Esophagus (tissue), 2 donors: Measurements from ENCODE around the gene MSANTD1. TPM values are rescaled to one million over a fixed set of nuclear protein-coding genes. Genes with fewer than 3 reads are reported as not detected.

Experiments used
- H3K27ac ChIP-seq, 2 donors: one replicate each; pipeline ENCODE4 v1.5.1; 2013; ENCODE audit warnings: low read depth in 2 of 2, mild to moderate bottlenecking in 2 of 2, inconsistent platforms in 1 of 2, low read length in 1 of 2, moderate library complexity in 1 of 2
- H3K27me3 ChIP-seq, 2 donors: one replicate each; pipeline ENCODE4 v1.6.1; 2013; ENCODE audit warnings: low read length in 2 of 2, control low read depth in 1 of 2, mild to moderate bottlenecking in 1 of 2; ENCODE audit not compliant: insufficient read depth in 2 of 2, control insufficient read depth in 1 of 2
- H3K36me3 ChIP-seq, 2 donors: one replicate each; pipeline ENCODE4 v1.6.1; 2013; ENCODE audit warnings: low read length in 1 of 2; ENCODE audit not compliant: control insufficient read depth in 2 of 2, insufficient read depth in 2 of 2
- H3K4me1 ChIP-seq, 2 donors: one replicate each; pipeline ENCODE4 v1.6.1; 2013; ENCODE audit warnings: low read length in 1 of 2; ENCODE audit not compliant: control insufficient read depth in 2 of 2, insufficient read depth in 2 of 2
- H3K4me3 ChIP-seq, 2 donors: one replicate each; pipeline ENCODE4 v1.5.1; 2013; ENCODE audit warnings: low read length in 2 of 2, mild to moderate bottlenecking in 2 of 2, low read depth in 1 of 2, moderate library complexity in 1 of 2
- H3K9me3 ChIP-seq, 2 donors: one replicate each; pipeline ENCODE4 v1.6.1; 2013; ENCODE audit warnings: mild to moderate bottlenecking in 2 of 2, low read depth in 1 of 2, low read length in 1 of 2, moderate library complexity in 1 of 2; ENCODE audit not compliant: control insufficient read depth in 2 of 2, insufficient read depth in 1 of 2
- WGBS, 2 donors: extraction: QIAGEN DNeasy Blood & Tissue Kit; methylation state at CpG; one replicate each; pipeline ENCODE4 v1.1.7; 2013; 5-methylcytosine and 5-hydroxymethylcytosine counted together
- polyA plus RNA-seq, 2 donors: library from polyadenylated mRNA; stranded (reverse); fragments of 200-250 nt; gene quantifications; one replicate each; pipeline ENCODE4 v1.2.3, GENCODE V29; 2013
- donor health status: healthy with polysubstance abuse.
- donor health status: Bipolar disorder and iron deficiency.

The MSANTD1 gene
- polyA plus RNA-seq, 2 donors = 0.16 to 0.61 TPM

DNA sequence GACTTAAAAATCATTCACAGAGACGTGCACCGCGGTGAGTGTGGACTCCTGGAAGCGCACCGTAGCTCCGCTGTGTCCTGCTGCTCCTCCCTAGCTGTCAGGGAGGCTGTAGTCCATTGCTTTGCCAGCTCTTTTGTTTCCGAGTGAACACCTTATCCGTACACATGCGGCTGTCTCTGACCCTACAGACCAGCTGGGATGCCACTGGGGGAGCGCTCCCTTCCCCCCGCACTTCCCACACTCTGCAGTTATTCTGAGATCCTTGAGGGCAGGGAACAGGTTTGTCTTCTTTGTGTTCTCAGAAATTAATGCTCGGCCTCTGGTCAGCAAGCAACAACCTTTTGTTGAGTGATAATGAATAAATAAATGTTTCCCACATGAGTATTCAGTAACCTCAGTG lies 33.7 kb upstream of the MSANTD1 start:
- 87 to 91% methylated on average over 12 of the region's 12 CpGs for WGBS, 2 donors

DNA sequence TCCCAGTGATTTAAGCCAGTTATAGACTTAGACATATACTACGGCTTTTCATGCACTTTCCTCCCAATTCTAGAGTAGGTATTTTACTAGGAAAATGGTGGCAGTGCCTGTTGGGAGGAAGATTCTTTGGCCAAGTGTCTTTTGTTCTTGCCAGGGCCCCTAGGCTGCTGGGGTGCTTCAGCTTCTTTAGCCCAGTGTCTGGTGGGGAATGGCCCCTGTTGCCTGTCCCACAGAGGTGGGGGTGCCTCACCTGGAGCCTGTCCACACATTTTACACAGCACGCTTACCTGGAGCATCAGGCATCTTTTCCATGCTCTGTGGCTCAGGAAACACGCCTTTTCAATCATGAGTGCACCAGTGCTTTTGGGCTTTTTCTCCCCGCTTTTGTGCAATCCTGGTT lies 33.2 kb upstream of the MSANTD1 start:
- Histone ChIP-seq H3K27me3 (no peaks in the 10 kb centered on the region), H3K36me3 (peaks cover 27 to 52% of the 10 kb centered on the region in 2 donors), H3K4me1 (no peaks in the 10 kb centered on the region), H3K9me3 (no peaks in the 10 kb centered on the region), H3K4me3 (no peak overlapping the region), H3K27ac (no peak overlapping the region)
- WGBS, 2 donors = 95 to 99% methylated on average over 4 of the region's 4 CpGs

More for the DNA sequence above, 33.7 kb upstream of the MSANTD1 start:
- H3K4me3 ChIP-seq = no peak overlapping the region
- H3K27ac ChIP-seq = no peak overlapping the region
- H3K36me3 ChIP-seq = peaks cover 27 to 53% of the 10 kb centered on the region in 2 donors
- no peaks in the 10 kb centered on the region for H3K4me1 ChIP-seq
- no peaks in the 10 kb centered on the region for H3K9me3 ChIP-seq
- H3K27me3 ChIP-seq = no peaks in the 10 kb centered on the region

DNA sequence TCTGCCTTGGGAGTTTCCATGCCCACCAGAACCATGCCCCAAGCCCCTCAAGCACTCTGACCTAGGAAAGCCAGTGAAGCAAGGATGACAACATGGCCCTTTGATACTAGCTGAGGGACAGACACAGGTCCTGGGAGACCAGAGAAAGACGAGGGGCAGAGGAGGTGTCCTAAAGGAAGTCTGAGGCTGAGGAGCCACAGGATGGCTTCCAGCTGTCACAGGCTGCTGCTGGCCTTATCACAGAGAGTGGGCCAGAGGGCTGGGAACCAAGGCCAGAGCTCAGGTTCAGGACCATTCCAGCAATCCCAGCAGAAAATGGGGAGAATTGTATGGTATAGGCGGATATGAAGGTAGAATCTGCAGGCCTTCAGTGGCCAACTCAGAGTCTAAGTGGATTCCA lies 31.7 kb upstream of the MSANTD1 start:
- WGBS, 2 donors = 89 to 100% methylated on average over 2 of the region's 2 CpGs
- H3K36me3 ChIP-seq = peaks cover 30 to 59% of the 10 kb centered on the region in 2 donors
- H3K4me3 ChIP-seq = no peak overlapping the region

DNA sequence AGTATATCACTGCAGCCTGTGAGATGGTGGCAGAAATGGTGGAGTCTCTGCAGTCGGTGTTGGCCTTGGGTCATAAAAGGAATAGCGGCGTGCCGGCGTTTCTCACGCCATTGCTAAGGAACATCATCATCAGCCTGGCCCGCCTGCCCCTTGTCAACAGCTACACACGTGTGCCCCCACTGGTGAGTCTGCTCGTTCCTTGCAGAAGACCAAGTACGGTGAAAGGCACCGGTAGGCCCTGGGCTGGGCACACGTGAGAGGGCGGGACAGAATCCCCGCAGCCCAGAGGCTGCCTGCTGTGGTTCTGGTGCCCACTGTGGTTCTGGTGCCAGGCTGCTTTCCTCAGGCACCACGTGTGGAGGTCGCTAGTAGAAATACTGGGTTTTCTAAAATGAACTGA lies 31.2 kb upstream of the MSANTD1 start:
- Histone ChIP-seq H3K27ac (no peak overlapping the region), H3K27me3 (no peaks in the 10 kb centered on the region), H3K36me3 (peaks cover 26 to 54% of the 10 kb centered on the region in 2 donors), H3K4me3 (no peak overlapping the region), H3K9me3 (no peaks in the 10 kb centered on the region), H3K4me1 (no peaks in the 10 kb centered on the region)
- WGBS, 2 donors = 95% methylated on average over 16 of the region's 16 CpGs

More for the DNA sequence above, 31.7 kb upstream of the MSANTD1 start:
- H3K4me1 ChIP-seq = no peaks in the 10 kb centered on the region
- H3K27ac ChIP-seq = no peak overlapping the region
- no peaks in the 10 kb centered on the region for H3K27me3 ChIP-seq
- H3K9me3 ChIP-seq = no peaks in the 10 kb centered on the region

DNA sequence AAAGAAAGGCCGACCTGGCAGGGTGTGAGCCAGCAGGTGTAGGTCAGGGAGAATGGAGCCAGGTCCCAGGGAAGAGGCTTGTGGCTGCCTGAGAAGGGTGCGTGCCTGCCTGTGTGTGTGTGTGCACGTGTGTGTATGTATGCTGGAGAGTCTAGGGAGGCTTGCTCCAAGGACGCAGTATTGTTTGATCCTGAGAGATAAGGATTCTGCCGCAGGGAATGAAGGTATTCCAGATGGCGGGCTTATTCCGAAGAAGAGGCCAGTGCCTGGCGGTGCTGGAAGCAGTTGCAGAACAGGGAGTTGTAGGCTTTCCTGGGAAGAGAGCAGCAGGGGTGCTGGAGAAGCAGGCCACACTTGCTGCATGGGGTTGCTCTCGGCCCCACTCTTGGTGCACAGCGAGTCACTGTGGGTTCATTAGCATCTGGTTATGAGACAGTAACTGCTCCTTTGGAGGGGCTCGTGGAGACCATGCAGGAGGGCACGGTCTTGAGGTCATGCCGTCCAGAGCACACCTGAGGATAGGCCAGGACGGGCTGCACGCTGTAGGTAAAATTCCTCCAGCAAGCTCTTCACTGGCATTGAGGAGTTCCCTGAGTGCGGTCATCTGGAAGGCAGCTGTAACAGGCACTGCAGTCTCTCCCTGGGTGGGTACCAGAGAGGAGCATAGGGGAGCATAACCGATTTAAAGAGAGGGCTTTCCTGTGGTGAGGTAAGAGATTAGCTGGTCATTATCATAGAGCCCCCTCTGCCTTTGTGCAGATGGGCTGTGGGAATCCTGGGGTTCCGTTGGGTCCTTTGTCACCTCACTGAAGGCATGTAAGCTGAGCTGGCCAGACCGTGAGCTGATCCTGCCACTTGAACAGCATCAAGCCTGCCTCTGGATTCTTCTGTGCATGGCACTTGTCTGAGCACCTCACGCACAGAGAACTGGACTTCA lies 29.9 kb upstream of the MSANTD1 start:
- Histone ChIP-seq H3K4me1 (no peaks in the 10 kb centered on the region), H3K27ac (no peak overlapping the region), H3K36me3 (peaks cover 24 to 53% of the 10 kb centered on the region in 2 donors), H3K9me3 (no peaks in the 10 kb centered on the region), H3K4me3 (no peak overlapping the region), H3K27me3 (no peaks in the 10 kb centered on the region)
- 93 to 95% methylated on average over 20 of the region's 20 CpGs for WGBS, 2 donors

DNA sequence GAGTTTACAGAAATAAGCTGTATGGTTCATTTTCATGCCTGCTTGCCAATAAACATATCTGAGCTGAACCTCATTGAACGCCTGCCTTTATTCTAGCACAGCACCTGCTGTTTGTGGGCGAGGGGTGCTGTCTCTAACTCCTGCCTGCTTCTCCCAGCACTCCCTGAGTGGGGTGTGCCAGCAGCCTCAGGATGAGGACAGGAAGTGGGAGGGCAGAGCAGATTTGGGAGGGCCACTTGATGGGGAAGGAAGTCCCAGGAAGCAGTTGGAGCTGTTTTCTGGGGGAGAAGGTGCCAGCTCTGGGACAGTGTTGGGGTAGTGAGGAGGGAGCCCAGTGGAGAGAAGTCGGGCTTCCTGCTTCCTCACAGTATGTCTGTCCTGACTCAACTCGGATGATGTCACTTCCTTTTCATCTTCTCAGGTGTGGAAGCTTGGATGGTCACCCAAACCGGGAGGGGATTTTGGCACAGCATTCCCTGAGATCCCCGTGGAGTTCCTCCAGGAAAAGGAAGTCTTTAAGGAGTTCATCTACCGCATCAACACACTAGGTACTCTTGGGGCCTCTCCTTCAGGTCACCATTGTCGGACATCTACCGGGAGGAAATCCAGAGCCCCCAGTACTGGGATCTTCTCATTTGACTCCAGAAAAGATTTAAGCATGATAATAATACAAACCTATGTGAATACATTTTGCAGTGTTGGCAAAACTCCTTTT lies 29.0 kb upstream of the MSANTD1 start:
- 77% methylated on average over 9 of the region's 9 CpGs for WGBS, 2 donors
- H3K9me3 ChIP-seq = no peaks in the 10 kb centered on the region
- H3K27ac ChIP-seq = no peak overlapping the region
- H3K4me1 ChIP-seq = no peaks in the 10 kb centered on the region
- H3K4me3 ChIP-seq = no peak overlapping the region
- peaks cover 27 to 58% of the 10 kb centered on the region in 2 donors for H3K36me3 ChIP-seq
- no peaks in the 10 kb centered on the region for H3K27me3 ChIP-seq

DNA sequence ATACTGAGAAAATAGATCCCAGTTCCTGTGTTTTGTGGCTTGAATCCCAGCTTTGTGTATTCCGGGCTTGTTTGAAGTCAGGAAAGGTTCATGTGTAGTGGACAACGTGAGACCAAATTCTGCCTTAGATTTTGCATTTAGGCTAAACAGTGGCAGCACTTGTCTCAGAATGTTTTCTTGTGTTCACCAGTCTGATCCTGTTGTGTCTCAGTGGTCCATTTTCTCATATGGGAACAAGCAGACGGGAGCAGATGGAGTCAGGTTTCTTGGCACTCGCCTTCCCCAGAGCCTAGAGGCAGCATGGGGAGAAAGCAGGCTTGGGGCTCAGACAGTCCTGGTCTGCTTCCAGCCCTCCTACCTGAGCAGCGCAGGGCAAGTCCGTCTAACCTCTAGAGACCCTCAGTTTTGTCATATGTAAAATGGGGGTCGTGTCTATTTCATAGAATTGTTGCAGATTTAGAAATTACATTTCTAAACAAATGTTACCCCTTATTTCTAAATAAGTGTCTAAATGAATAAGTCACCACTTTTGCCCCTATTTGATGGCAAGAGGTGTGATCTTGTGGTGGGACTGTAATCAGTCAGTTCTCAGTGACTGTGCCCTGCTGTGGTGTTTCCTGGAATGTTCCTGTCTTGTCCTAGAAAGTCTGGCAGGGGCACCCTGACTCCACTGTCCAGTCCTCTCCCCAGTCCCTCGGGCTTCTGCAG lies 28.3 kb upstream of the MSANTD1 start:
- H3K4me1 ChIP-seq = no peaks in the 10 kb centered on the region
- H3K9me3 ChIP-seq = no peaks in the 10 kb centered on the region
- H3K27me3 ChIP-seq = no peaks in the 10 kb centered on the region
- 85 to 86% methylated on average over 8 of the region's 8 CpGs for WGBS, 2 donors
- H3K27ac ChIP-seq = no peak overlapping the region
- H3K36me3 ChIP-seq = peaks cover 32 to 60% of the 10 kb centered on the region in 2 donors
- H3K4me3 ChIP-seq = no peak overlapping the region

DNA sequence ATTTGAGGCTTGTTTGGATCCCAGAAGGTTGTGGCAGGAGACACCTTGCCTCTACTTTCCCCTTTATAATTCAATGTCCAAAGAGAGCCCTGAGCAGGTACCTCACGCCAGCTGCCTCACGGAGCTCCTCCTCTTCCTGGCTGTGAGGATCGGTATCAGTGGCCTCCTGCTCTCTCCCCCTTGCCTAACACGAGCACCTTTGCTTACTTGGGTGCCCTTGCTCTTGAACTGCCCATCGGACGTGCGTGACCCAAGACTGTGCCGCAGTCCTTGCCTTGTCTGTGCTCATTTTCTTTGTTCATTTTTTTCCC lies 27.8 kb upstream of the MSANTD1 start:
- 92 to 93% methylated on average over 8 of the region's 8 CpGs for WGBS, 2 donors
- Histone ChIP-seq H3K9me3 (no peaks in the 10 kb centered on the region), H3K27me3 (no peaks in the 10 kb centered on the region), H3K27ac (no peak overlapping the region), H3K36me3 (peaks cover 32 to 59% of the 10 kb centered on the region in 2 donors), H3K4me3 (no peak overlapping the region), H3K4me1 (no peaks in the 10 kb centered on the region)

DNA sequence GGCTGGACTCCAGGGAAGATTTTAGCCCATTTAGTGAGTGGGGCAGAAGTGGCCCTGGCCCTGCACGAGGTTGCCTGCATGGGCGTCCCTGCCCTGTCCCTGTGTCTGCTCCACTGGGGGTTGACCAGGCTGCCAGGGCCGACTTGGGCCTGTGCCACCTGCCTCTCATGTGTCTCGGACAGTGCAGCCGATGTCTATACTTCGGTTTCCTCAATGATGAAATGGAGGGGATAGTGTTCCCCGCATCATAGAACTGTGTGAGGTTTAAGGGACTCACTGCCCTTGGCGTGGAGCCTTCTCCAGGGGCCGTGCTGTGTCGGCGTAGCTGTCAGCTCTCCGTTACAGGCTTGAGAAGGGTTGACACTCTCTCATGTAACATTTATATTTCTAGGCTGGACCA lies 27.0 kb upstream of the MSANTD1 start:
- peaks cover 32 to 56% of the 10 kb centered on the region in 2 donors for H3K36me3 ChIP-seq
- H3K4me3 ChIP-seq = no peak overlapping the region
- H3K9me3 ChIP-seq = no peaks in the 10 kb centered on the region
- 90 to 95% methylated on average over 12 of the region's 12 CpGs for WGBS, 2 donors
- H3K4me1 ChIP-seq = no peaks in the 10 kb centered on the region
- H3K27me3 ChIP-seq = no peaks in the 10 kb centered on the region
- H3K27ac ChIP-seq = no peak overlapping the region
